ENCODE measurements around the gene CHSY3.

Gene CHSY3

GRCh38 chr5:129903466-129904101, 681 bp upstream of the CHSY3 start:
- peak overlapping the region; percentile 65 for H3K4me3 ChIP-seq (ENCODE audit: low read length)

GRCh38 chr5:129904667-129905472, 605 bp downstream of the CHSY3 start:
- TF ChIP-seq CTCF (conservative IDR thresholded peaks at IDR 0.05; ENCODE audit: low read depth, low read length): no peak
- peak overlapping the region; percentile 65 for H3K4me3 ChIP-seq (ENCODE audit: low read length)
- DNase-seq (ENCODE audit: low read depth): no peak

More at GRCh38 chr5:129903466-129904101, 681 bp upstream of the CHSY3 start:
- no peak for TF ChIP-seq CTCF (conservative IDR thresholded peaks at IDR 0.05; ENCODE audit: low read depth, low read length)
- no peak for DNase-seq (ENCODE audit: low read depth)

GRCh38 chr5:129905473-129906176, 1.4 kb downstream of the CHSY3 start:
- no peak for TF ChIP-seq CTCF (conservative IDR thresholded peaks at IDR 0.05; ENCODE audit: low read depth, low read length)
- H3K4me3 ChIP-seq (ENCODE audit: low read length): peak overlapping the region; percentile 65
- DNase-seq (ENCODE audit: low read depth): no peak

- H3K4me3 ChIP-seq (ENCODE audit: low read length): peak overlapping the region; percentile 65
- DNase-seq (ENCODE audit: low read depth): no peak
- peak; percentile 42 for TF ChIP-seq CTCF (conservative IDR thresholded peaks at IDR 0.05; ENCODE audit: low read depth, low read length)
These were observed 2.1 kb downstream of the CHSY3 start for GRCh38 chr5:129906177-129906887.

GRCh38 chr5:129909225-129909624, 5.0 kb downstream of the CHSY3 start:
- TF ChIP-seq CTCF (conservative IDR thresholded peaks at IDR 0.05; ENCODE audit: low read depth, low read length): no peak
- no peak for DNase-seq (ENCODE audit: low read depth)
- H3K4me3 ChIP-seq (ENCODE audit: low read length): no peak overlapping the region

- TF ChIP-seq CTCF (conservative IDR thresholded peaks at IDR 0.05; ENCODE audit: low read depth, low read length): no peak
These were observed 8.5 kb downstream of the CHSY3 start for GRCh38 chr5:129912601-129913255.

More at GRCh38 chr5:129912601-129913255, 8.5 kb downstream of the CHSY3 start:
- DNase-seq (ENCODE audit: low read depth): no peak
- no peak overlapping the region for H3K4me3 ChIP-seq (ENCODE audit: low read length)
